HG03354 (cell line): ENCODE results near the gene DSC3.

Source experiments
- ATAC-seq: cut with Tn5 transposase; IDR thresholded peaks from one replicate; pipeline ENCODE4 v1.9.1; 2021; ENCODE audit warnings: mild to moderate bottlenecking; ENCODE audit not compliant: unreplicated experiment, poor library complexity, severe bottlenecking

The DSC3 gene

DNA sequence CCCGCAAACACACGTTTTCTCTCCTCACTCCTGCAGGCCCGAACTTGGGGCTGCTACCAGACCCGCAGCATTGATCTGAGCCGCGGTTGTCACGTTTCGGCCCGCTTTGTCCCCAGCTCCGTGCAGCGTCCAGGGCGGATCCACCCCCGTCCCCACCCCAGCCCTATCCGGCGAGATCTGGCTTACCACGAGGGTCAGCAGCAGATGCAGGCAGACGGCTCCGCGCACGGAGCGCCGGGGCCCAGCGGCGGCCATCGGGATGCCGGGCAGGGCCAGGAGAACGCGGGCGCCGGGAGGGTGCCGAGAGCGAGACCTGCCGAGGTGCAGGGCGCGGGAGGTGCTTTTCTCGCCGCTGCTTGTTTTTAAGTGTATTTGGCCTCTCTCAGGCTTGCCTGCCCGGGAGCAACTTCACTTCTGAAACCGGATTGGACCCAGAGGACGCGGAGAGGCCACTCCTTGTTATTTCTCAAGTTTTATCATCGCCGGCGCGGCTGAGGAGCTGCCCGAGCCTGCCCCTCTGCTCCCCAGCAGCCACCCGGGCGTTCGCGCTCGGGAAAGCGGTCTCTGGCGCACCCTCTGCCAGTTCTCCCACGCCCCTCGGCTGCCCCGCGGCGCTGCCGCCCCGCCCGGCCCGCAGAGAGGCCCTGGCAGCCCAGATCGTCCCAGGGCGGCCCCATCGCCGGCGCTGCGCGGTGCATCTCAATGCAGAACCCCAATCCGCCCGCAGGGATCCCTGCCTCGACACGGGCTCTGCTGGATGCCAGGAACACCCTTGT is at the start of gene DSC3:
Gene DSC3, minus strand, starts transcription at position 337 of the 776 bp plus-strand sequence. Its CDS starts 82 bp downstream, at position 255.
- no peak for ATAC-seq

DNA sequence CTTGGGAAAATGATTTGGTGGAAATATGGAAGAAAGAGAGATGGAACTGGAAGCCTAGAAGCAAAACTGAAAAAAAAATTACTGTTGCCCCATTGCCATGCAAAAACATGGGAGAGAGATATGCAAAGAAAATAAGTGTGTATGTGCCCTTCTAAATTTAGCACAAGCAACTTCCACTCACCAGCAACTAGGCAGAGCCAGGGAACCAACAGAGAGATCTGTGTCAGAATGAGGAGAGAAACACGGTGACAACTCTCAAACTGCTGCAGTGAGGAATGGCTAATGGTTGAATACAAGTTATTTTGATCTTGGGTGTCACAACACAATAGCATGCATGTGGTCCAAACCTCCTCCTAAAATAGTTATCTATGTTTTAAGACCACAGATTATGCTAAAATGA is 48.8 kb upstream of the DSC3 start:
- ATAC-seq, result no peak

DNA sequence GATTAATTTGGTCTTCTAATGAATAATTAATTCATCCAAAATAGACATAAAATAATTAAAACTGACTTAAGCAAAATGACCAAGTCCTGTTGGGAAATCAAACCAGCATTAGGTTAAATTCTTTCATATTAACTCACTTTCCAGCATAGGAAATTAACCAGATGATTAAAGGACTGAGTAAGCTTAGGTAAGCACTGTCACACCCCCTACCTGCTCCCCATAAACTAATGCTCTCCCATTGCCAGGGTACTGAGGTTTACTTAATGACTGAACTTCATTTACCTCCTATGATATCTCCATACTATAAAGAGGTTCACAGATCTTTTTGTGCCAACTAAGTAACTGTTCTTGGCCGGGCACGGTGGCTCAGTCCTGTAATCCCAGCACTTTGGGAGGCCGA is 46.0 kb upstream of the DSC3 start:
- ATAC-seq, result no peak

DNA sequence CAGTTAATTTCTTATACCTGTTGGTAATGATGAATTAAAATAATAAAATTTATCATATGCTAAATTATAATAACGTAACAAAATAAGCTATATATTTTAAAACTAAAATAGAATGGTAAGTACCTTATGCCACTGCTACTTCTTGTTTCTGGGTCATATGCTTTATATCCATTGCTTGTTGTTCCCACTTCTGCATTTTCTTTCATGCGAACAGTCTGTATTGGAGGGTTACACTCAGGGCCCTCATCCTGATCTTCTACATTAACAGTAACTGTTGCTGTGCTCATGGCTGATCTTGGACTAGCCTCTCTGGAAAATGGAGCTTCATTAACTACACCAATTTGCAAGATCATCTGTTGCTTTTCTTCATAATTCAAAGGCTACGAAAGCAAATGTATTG is 37.4 kb upstream of the DSC3 start:
- ATAC-seq, result no peak

DNA sequence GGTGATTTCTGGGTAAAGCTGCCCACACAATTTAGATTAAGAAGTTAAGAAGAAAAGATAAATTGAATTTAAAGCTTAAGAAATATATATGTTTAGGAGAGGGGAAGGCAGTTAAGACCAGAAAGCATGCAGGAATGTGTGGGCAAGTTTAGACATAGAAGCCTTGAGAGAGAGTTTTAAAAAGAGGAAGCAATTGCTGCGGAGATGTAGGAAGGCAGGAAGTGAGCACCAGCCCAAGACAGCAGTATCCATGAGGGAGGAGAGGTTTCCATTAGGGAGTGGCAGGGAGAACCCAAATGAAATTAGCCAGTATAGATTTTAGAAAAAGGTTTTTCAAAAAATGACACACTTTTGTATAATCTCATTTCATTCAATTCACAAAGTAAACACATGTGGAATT is 35.3 kb upstream of the DSC3 start:
- no peak for ATAC-seq

DNA sequence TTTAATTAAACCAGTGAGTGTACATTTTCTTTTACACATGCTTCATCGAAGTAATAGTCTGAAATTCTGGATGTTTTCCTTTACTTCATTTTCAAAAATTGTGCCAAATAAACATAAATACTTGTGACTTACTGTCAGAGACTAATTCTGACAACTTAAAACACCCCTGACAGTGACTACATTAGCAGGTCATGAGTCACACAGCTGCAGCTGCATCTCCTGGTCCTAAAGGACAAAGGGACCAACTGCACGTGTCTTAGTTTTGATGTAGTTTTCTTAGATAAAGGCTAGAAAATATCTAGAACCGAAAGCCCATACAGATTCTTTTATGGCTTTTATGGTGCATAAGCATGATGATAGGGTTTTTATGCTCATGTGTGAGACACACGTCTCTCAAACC is 29.6 kb upstream of the DSC3 start:
- ATAC-seq, result no peak

DNA sequence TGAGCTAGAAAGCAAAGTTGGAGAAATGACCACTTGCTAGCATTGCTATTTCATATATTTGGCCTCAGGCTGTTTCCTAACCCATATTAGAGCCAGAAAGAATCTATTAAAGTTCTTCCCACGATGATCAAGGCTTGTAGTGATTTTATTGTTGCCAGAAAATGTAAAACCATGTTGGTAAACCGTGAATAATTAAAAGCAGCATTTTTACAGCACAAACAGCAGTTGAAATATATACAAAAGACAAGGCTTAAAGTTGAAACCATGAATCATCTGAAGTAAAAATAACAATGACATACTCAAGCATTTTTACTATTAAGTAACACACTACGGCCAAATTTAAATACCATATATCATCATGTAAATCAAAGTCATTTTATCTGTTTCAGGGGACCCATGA is 27.7 kb upstream of the DSC3 start:
- ATAC-seq, result no peak

DNA sequence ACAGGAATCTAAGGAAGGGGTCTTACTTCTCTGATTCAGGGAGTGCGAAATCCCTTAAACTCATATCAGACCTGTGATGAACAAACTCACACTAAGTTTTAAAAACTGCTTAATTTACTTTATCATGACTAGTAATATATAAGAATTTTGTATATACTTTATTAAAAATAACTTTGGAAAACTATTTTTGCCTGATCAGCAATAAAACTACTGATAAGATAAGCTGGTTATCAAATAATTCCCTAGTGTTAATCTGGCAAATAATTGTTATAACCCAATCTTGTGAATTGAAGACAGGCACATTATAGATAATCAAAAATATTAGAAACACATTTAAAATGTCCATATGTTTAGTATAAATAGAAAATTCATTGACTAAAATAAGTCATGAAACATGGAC is 23.7 kb upstream of the DSC3 start:
- ATAC-seq, result no peak

DNA sequence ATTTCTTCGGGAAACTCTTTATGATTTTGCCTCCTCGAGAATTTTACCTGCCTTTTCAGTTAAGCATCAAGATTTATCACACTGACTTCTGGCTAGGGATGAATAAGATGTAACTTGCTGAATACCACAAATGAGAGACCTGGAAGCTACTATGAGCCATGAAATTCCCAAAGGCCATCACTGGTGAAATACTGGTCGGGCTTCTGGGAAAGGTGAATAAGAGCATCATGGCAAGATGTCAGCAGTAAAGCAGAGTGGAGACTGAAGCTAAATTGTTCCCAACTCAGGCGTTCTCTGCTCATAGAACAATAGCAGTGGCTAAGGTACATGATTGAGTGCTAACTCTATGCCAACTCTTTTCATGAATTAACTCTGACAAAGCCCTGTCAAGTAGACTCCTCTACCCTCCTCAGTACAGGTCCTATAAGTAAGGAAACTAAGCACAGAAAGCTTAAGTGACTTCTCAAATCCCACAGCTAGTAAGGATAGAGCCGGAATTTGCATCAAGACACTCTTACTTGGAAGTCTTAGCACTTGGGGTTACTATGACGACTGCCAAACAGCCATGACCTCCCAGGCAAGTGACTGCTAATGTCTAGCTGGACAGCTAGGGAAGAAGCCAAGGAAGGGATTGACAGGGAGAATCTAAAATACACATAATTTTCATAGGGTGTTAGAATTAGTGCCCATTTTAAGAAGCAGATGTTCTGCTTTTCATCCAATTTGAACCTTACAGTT is 22.7 kb upstream of the DSC3 start:
- no peak for ATAC-seq

DNA sequence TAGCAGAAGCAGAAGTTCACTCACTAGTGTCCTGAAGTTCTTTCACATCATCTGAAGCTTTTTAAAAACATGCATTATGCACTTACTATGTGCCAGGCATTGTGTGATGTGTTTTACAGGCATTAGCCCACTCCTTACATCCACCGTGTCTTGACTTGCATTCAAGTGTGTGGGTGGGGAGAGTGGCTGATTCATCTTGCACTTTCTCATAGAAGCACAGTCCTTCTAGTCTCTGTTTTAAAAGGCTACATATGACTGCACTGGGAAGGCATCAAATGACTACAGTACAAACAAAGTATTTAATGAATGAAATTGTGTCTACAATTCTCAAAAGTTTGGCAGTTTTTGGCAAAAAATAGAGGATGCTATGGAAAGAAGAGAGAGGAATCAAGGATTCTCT is 21.6 kb upstream of the DSC3 start:
- ATAC-seq, result peak; percentile 55

DNA sequence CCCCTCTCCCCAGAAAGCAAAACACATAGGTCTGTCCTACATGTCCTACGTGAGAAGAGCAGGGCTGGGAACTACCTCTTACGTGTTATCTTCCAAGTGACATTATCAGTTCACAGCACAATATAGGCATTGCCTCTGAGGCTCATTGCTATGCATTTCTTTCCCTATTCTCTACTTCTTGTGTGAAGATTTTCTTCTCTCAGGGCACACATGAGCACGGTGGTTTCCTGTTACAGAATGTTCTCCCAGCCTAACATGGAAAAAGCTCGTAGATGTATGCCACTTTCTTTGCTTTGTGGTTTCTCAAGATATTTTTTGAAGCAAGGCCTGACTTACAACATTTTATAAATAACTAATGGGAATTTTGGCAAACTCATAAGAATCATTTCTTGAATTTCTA is 19.4 kb upstream of the DSC3 start:
- ATAC-seq, result no peak

DNA sequence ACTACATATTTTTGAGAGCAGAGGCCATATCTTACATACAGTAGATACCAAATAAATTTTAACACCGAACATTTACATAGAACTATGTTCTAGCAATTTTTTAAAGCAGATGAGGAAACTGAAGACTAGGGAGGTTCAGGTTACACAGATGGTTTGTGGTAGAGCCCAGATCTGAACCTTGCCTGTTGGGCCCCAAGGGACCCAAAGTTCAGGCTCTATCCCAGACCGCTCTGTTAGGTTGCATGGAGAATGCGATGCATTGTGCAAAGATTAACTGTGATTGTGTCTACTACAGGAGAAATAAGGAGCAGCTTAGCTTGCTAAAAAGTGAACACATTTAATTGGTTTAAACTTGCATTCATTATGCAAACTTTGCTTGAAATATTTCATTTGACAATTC is 16.4 kb upstream of the DSC3 start:
- ATAC-seq, result no peak

DNA sequence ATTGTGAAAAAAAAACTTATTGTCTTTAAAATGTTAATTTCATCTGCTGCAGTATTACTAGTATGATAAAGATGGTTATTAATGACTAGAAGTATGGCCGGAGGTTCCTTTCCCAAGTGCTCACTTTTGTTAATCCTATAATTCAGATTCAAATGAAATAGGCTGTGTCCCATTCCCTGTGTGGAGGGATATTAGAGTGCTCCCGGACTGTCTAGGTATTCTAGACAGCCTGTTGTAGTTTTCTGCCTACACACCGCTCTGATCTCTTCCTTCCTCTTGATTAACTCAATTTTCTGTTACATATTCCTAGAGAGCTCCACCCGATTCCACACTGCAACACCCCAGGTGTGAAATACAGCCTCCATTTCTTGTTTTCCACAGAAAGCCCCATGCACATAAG is 15.4 kb upstream of the DSC3 start:
- ATAC-seq, result no peak

DNA sequence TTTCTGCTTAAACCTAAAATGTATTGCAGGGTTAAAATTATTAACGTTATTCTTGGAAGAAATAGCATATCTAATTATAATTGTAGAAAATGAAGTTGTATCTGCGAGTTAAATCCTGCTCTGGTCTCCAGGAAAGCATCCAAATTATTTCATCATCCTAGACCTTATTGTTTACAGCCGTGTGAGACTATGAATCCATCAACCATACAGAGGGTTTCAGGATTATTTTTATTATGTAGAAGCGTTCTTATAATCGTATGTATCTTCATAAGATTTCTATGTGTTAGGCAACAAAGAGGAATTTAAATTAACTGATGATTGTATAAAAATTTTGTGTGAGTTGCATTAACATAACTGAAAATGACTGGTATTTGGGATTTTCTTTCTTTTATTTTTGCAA is 14.5 kb upstream of the DSC3 start:
- ATAC-seq, result no peak

DNA sequence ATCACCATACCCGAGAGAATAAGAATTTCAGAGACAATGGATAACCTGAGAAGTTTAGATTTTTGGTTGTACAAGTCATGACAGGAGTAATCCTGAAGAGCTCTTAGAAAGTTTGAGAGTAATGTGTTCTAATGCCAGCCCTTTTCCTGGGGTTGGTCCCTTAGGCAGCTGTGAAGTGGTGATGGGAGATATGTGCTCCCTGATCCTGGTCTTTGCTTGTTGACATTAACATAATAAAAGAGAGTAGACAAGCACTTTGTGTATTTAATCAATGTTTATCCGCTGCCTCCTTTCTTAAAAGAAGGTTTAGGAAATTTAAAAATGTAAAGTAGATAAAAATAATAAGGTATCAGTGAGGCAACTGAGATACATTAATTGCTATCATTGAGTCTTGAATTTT is 13.8 kb upstream of the DSC3 start:
- ATAC-seq, result no peak

DNA sequence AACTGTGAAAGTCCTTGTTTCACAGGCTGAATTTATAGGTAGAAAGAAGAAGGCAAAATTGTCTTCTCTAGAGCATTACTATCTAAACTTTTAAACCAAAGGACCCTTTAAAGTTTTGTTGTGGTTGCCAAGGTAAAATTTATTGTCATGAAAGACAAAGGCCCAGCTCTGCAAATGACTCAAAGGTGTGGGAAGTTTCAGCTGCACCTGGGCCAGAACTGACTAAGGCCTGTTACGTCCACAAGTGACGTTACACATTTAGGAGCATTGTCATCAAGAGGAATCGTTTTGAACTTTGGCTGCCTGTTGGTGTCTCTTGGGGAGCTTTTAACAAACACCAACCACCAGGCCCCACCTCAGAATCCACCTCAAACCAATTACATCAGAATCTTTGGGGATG is 8.1 kb upstream of the DSC3 start:
- no peak for ATAC-seq

DNA sequence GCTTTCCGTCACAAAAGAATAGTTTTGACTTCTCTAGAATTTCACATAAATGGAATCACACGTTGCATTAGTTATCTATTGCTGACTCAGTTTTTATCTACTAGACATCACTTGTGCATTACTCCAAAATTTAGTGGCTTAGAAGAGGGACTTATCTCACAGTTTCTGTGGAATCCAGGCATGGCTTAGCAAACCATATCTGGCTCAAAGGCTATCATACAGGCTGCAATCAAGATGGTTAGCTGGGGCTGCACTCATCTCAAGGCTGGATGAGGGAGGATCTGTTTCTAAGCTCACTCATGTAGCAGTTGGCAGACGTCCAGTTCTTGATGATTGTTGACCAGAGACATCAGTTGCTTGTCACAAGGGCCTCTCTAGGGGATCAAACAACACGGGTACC is 6.6 kb upstream of the DSC3 start:
- no peak for ATAC-seq

DNA sequence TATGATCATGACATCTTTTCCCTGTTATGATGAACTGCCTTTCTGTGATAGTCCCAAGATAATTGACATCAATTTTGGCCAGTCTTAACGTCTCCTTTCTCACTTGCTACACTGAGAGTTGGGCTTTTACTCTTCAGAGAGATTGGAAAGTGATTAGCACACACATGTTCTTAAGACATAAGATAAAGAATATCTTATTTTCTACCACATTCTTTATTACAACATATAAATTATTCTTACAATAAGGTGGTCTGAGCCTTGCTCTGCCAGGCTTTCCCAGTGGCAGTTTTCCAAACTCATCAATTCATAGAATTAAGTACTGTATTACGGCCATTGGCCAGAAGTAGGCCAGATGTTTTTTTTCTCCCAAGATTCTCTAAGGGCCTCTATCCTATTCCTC is 5.7 kb upstream of the DSC3 start:
- ATAC-seq, result no peak

DNA sequence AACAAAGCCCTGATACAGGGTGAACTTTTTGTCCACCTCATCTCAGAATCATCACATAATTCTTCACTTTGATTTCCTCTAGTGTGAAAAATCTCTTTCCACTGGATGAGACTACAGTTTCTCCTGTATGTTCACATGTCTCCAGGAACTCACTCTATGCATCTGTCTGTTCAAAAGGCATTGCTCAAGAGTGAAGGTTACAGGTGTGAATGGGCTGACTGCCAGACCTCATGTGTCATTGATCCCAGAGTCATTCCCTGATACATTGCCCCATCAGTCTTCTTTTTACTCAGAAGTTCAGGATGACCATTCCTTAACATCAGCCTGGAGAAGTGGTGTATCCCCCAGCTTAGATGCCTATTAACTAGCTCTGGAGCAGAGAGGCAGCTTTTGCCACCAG is 4.4 kb upstream of the DSC3 start:
- no peak for ATAC-seq

DNA sequence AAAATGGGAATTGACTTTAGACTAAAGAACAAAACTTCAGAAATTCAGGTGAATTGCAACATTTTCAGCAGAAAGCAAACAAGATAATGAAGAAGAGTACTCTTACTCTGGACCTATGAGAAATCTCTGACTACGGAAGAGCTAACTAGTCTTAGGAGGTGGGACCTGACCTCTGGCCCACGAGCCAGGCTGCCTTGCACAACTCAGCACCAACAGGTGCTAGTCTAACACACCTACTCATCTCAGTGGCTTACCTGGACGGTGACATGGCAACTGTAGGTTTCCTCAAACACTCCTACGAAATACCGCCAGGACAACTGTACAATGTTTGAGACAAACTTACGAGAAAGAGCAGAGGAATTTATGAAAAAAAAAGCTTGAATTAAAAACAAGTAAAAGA is 3.1 kb upstream of the DSC3 start:
- no peak for ATAC-seq

DNA sequence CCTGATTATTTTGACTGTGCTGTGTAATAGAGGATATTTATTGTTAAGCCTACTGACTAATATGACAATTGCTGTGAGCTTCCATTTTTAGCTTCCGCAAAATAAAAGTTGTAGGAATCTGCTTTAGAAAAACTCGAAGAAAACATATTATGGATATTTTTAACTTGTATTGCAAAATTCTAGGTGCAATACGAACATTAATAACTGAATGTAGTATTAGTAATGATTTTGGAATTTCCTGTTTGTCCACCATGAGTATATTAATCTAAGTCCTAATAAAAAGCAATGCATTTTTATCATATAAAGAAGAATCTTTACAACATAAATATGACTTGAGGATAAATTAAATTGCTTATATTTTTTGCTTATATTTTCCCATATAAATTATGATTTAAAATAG is 2.4 kb upstream of the DSC3 start:
- no peak for ATAC-seq

DNA sequence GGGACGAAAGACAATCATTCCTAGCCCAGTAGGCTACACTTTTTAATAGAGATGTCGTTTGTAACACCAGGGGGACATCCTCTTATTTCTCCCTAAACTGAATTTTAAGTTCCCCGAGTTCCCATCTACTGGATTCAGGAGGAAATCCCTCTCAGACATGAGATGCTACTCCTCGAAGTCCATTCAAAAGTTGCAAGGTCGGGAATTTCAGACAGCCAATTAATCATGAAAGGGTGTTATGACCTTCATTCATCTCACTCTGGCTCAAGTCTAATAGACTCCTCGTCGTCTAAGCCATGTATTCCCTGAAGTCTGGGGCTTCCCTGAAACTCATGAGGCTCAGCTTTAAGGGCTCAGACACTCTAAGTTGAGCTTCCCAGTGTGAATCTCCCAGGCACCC is 1.2 kb upstream of the DSC3 start:
- no peak for ATAC-seq
